Measurements from ENCODE around the gene KLHL17.
"Not testable (repeated sequence)": the region's sequence is repeated elsewhere in the genome, so short reads cannot be mapped to it uniquely, and the experiment has no call there.

DNA sequence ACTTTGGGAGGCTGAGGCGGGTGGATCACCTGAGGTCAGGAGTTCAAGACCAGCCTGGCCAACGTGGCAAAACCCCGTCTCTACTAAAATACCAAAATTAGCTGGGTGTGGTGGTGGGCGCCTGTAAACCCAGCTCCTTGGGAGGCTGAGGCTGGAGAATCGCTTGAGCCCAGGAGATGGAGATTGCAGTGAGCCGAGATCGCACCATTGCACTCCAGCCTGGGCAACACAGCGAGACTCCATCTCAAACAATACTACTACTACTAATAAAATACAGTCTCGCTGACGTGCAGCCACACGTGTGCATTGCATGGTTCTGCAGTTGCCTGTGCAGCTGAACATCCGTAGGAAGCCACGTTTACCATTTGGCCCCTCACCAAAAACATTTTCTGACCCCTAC, 13.6 kb upstream of the KLHL17 start:
- TF ChIP-seq, protein P1, sequence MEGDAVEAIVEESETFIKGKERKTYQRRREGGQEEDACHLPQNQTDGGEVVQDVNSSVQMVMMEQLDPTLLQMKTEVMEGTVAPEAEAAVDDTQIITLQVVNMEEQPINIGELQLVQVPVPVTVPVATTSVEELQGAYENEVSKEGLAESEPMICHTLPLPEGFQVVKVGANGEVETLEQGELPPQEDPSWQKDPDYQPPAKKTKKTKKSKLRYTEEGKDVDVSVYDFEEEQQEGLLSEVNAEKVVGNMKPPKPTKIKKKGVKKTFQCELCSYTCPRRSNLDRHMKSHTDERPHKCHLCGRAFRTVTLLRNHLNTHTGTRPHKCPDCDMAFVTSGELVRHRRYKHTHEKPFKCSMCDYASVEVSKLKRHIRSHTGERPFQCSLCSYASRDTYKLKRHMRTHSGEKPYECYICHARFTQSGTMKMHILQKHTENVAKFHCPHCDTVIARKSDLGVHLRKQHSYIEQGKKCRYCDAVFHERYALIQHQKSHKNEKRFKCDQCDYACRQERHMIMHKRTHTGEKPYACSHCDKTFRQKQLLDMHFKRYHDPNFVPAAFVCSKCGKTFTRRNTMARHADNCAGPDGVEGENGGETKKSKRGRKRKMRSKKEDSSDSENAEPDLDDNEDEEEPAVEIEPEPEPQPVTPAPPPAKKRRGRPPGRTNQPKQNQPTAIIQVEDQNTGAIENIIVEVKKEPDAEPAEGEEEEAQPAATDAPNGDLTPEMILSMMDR (optimal IDR thresholded peaks at IDR 0.05 in 1 of 3, IDR thresholded peaks at IDR 0.05 in 1 of 3, conservative IDR thresholded peaks at IDR 0.05 in 1 of 3; ENCODE audit: extremely low read depth in 1 of 3, insufficient read depth in 2 of 3, low read length in 3 of 3) = not testable (repeated sequence)
- TF ChIP-seq EZH2 (IDR thresholded peaks at IDR 0.05; ENCODE audit: low read length) = not testable (repeated sequence)
